GM12892 (cell line): Measurements from ENCODE around the gene LECT2.

Source experiments
- POLR2AphosphoS5 ChIP-seq: IDR thresholded peaks from 2 replicates; pipeline ENCODE4 v1.6.1; 2011; ENCODE audit warnings: low read depth, low read length, control low read depth
- TAF1 ChIP-seq: IDR thresholded peaks from 2 replicates; pipeline ENCODE4 v1.6.1; 2011; ENCODE audit warnings: low read depth, mild to moderate bottlenecking, control low read depth, low read length, borderline replicate concordance

DNA sequence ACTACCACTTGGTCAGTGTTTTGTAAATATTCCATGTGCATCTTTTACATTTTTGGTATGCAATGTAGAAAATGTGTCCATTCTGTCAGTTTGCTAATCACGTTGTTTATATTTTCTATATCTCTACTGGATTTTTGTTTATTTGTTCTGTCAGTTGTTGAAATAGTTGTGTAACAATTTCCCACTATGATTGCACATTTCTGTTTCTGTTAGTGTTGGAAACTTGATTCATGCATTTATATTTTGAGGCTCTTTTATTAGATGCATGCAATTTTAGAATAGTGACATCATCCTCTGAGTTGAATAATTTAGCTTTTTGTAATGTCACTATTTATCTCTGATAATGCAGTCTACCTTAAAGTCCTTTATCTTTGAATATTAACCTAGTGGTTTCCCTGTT lies 25.8 kb upstream of the LECT2 start:
- TF ChIP-seq TAF1 (no peak), POLR2AphosphoS5 (no peak)
